Ovary (tissue), 9 donors: ENCODE measurements around the gene ETV6. TPM values are rescaled to one million over a fixed set of nuclear protein-coding genes. Genes with fewer than 3 reads are reported as not detected.

Experiments used
- DNase-seq, 5 donors: peaks; one replicate each; pipeline ENCODE4 v3.0.0-alpha.2; 2019 to 2020
- H3K27ac ChIP-seq, 2 donors: fragments of 200-600 bp; one replicate each; pipeline versions ENCODE4 v1.5.1 to v1.8.0; 2019 to 2022
- H3K27me3 ChIP-seq: fragments of 200-600 bp; one replicate; pipeline ENCODE4 v1.8.0; 2022
- H3K36me3 ChIP-seq: fragments of 200-600 bp; sonication (generic); one replicate; pipeline ENCODE4 v1.5.1; 2019
- H3K4me1 ChIP-seq: one replicate; pipeline ENCODE4 v1.8.1; 2013; ENCODE audit warnings: mild to moderate bottlenecking, moderate library complexity; ENCODE audit not compliant: insufficient read depth
- H3K4me3 ChIP-seq: fragments of 200-600 bp; sonication (generic); one replicate; pipeline ENCODE4 v1.5.1; 2017
- H3K9me3 ChIP-seq, 2 donors: fragments of 200-600 bp in 1 of 2; sonication (generic) in 1 of 2; one replicate each; pipeline versions ENCODE4 v1.5.1 to v1.8.1; 2013 to 2019; ENCODE audit warnings: mild to moderate bottlenecking in 1 of 2, moderate library complexity in 1 of 2
- EP300 ChIP-seq: sonication (generic); formaldehyde crosslinking; IDR thresholded peaks from one replicate; pipeline ENCODE4 v1.6.1; 2017; ENCODE audit warnings: antibody characterized with exemption
- POLR2A ChIP-seq: fragments of 450-650 bp; IDR thresholded peaks from one replicate; pipeline ENCODE4 v1.6.1; 2017; ENCODE audit warnings: antibody characterized with exemption, mild to moderate bottlenecking, moderate library complexity
- WGBS, 3 donors: extraction: QIAGEN DNeasy Blood & Tissue Kit in 1 of 3; methylation state at CpG; one replicate each; pipeline versions ENCODE4 v1.1.5 to v1.1.7; 2013 to 2017; 5-methylcytosine and 5-hydroxymethylcytosine counted together
- intact Hi-C, 4 donors: fragments of 100-400 bp; cut with DNase I; formaldehyde crosslinking; loops; one replicate each; pipeline versions ENCODE4 v1.11.0 to v1.15.1; 2022 to 2023
- polyA plus RNA-seq, 2 donors: library from polyadenylated mRNA; stranded (reverse); fragments of 200-250 nt in 1 of 2; fragments of 350-450 nt in 1 of 2; fragmentation: Illumina TruSeq in 1 of 2; extraction: RNeasy Lipid Tissue Mini Kit (QIAGEN cat#74804) in 1 of 2; gene quantifications; one replicate each; pipeline ENCODE4 v1.2.3, GENCODE V29; 2013 to 2014
- total RNA-seq, 7 donors: library from RNA; depleted of rRNA in 2 of 7; stranded (reverse); fragments of >200 nt in 2 of 7; fragmentation: NEBNext Ultra II Directional in 3 of 7; extraction: Animal tissue kit (Norgen Biotek cat#: 25700) in 3 of 7; gene quantifications; one replicate each; pipeline versions ENCODE4 v1.1.0 to v1.2.4, GENCODE V29; 2016 to 2023
- TF ChIP-seq, protein P1 (sequence below), 3 donors: fragments of 450-650 bp in 2 of 3; fragments of 200-600 bp in 1 of 3; IDR thresholded peaks; one replicate each; pipeline versions ENCODE4 v1.5.1 to v1.8.0; 2016 to 2022; ENCODE audit warnings: antibody characterized with exemption in 3 of 3, mild to moderate bottlenecking in 1 of 3
- donor health status: DM: no; HTN: no; CAD: no; lungs with moderate emphysema.
- donor health status: DM: no; HTN: no; CAD: no.
- donor health status: Bipolar disorder and iron deficiency.
- donor health status: DM: yes; HTN: yes; CAD: no.
- donor health status: DM: no; HTN: no; CAD: no.
- donor health status: DM: yes; HTN: yes; CAD: no.

Gene ETV6
- total and polyA plus RNA-seq, 9 donors = 4.4 to 34.6 (median 18.3) TPM

DNA sequence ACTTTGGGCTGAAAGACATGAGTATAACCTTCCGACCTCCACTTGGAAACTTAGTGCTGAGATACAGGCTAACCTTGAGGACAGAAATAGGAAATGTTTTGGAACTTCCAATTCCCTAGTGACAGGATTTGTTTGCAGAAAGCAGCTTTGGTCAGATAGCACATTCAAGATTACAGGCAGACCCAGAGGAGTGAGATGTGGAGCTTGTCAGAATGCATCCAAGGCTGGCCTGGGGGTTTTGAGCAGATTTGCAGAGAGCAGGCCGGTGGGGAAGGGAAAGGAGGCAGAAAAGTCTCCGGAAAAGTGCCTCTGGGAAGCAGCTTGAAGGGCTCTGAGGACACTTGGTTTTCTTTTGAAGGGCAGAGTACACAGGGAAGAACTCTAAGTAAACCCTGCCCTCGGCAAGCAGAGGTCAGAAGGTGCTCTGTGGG, 180.3 kb downstream of the ETV6 start:
- peak in 4 of 5 donors; percentile 27 to 50 (median 30) for DNase-seq
- Histone ChIP-seq H3K36me3 (no peaks in the 10 kb centered on the region), H3K4me3 (no peak overlapping the region), H3K27ac (peak overlapping the region; percentile 16 to 43), H3K9me3 (no peaks in the 10 kb centered on the region), H3K4me1 (peaks cover 20% of the 10 kb centered on the region), H3K27me3 (no peaks in the 10 kb centered on the region)
- intact Hi-C loops = no loop called here
- 14 to 28% (median 23%) methylated on average over 4 of the region's 4 CpGs for WGBS, 3 donors
- TF ChIP-seq POLR2A (no peak), EP300 (no peak)
- TF ChIP-seq, protein P1, sequence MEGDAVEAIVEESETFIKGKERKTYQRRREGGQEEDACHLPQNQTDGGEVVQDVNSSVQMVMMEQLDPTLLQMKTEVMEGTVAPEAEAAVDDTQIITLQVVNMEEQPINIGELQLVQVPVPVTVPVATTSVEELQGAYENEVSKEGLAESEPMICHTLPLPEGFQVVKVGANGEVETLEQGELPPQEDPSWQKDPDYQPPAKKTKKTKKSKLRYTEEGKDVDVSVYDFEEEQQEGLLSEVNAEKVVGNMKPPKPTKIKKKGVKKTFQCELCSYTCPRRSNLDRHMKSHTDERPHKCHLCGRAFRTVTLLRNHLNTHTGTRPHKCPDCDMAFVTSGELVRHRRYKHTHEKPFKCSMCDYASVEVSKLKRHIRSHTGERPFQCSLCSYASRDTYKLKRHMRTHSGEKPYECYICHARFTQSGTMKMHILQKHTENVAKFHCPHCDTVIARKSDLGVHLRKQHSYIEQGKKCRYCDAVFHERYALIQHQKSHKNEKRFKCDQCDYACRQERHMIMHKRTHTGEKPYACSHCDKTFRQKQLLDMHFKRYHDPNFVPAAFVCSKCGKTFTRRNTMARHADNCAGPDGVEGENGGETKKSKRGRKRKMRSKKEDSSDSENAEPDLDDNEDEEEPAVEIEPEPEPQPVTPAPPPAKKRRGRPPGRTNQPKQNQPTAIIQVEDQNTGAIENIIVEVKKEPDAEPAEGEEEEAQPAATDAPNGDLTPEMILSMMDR (IDR thresholded peaks at IDR 0.05) = no peak

DNA sequence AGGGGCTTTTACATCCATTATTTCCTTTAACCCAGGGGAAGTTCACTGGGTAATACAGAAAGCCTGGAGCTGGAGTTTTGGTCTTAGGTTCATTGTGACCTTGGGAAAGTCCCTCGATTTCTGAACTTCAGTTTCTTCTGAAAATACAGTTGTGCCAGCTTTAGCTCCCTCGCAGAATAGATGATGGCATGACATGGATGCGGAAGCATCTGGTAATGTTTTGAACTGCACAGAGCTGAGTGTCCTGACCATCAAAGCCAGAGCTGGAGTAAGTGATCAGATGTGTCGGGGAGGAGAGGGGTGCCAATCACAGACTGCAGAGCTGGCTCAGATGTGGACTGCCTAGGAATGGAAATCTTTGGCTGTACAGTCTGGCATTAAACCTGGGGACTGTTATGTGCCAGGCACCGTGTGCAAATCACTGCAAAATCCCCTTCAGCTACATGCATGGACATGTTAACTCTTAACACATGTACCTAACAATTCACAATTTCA, 180.9 kb downstream of the ETV6 start:
- no peaks in the 10 kb centered on the region for H3K27me3 ChIP-seq
- H3K27ac ChIP-seq = peak overlapping the region; percentile 16 to 43
- WGBS, 3 donors = 54 to 64% (median 61%) methylated on average over 5 of the region's 5 CpGs
- DNase-seq = no peak
- TF ChIP-seq EP300 (no peak), POLR2A (no peak)
- TF ChIP-seq, protein P1 (IDR thresholded peaks at IDR 0.05) = no peak
- H3K4me3 ChIP-seq = no peak overlapping the region
- no peaks in the 10 kb centered on the region for H3K9me3 ChIP-seq
- H3K36me3 ChIP-seq = no peaks in the 10 kb centered on the region
- peaks cover 20% of the 10 kb centered on the region for H3K4me1 ChIP-seq
- intact Hi-C loops = no loop called here

DNA sequence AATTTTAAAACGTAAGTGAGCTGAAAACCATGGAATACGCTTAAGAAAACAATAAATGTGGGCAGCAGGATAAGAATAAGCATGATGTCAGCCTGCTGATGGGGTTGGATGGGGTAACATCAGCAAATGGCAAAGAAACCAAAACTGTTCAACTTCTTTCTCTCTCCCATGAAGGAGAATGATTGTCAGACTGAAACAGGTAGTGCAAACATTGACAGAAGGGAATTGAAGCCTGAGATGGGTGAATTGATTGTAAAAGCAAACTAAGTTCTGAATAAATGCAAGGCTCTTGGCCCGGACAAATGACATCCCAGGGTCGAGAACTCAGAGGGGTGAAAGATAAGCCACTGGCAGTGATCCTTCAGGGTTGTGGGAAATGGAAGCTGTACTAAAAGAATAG, 182.6 kb downstream of the ETV6 start:
- intact Hi-C loops = no loop called here
- Histone ChIP-seq H3K36me3 (no peaks in the 10 kb centered on the region), H3K4me3 (no peak overlapping the region), H3K27ac (no peak overlapping the region), H3K27me3 (no peaks in the 10 kb centered on the region), H3K9me3 (no peaks in the 10 kb centered on the region), H3K4me1 (peaks cover 23% of the 10 kb centered on the region)
- no peak for DNase-seq
- WGBS, 3 donors = 82 to 87% (median 85%) methylated on average over 4 of the region's 4 CpGs
- TF ChIP-seq, protein P1 (IDR thresholded peaks at IDR 0.05) = no peak
- no peak for TF ChIP-seq EP300
- TF ChIP-seq POLR2A = no peak

DNA sequence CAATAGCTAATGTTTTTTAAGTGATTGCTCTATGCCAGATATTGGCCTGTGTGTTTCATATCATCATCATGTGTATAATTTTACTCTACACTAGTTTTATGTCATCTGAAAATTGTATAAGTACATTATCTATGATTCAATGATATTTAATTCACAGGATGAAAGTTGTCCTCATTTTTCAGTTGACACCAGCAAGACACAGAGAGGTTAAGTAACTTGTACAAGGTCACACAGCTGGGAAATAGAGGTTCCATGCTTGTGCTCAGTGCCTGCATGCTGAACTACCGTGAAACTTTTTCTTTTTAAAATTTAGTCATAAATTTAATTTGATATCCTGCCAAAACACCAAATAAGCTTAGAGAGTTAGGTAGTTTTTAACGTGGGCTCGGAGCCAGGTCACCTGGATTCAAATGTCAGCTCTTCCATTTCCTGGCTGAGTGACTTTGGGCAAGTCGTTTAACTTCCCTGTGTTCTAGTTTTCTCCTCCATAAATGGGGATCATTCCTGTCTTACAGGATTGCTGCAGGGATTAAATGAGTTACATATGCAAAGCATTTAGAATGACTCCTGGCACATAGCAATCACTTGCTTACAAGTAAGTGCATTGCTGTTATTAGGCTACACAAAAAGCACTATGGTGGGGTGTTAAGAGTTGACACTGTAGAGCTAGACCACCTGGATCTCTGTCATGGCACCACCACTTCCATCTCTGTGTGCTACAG, 183.9 kb downstream of the ETV6 start:
- 84 to 86% (median 84%) methylated on average over 4 of the region's 4 CpGs for WGBS, 3 donors
- H3K4me1 ChIP-seq = peaks cover 23% of the 10 kb centered on the region
- no peak overlapping the region for H3K27ac ChIP-seq
- no peaks in the 10 kb centered on the region for H3K9me3 ChIP-seq
- no peak for DNase-seq
- intact Hi-C loops = no loop called here
- no peaks in the 10 kb centered on the region for H3K27me3 ChIP-seq
- H3K36me3 ChIP-seq = no peaks in the 10 kb centered on the region
- H3K4me3 ChIP-seq = no peak overlapping the region
- TF ChIP-seq EP300 (no peak), POLR2A (no peak)
- TF ChIP-seq, protein P1 (IDR thresholded peaks at IDR 0.05) = no peak
